ENCODE measurements around the gene OGG1.

OGG1 gene

DNA sequence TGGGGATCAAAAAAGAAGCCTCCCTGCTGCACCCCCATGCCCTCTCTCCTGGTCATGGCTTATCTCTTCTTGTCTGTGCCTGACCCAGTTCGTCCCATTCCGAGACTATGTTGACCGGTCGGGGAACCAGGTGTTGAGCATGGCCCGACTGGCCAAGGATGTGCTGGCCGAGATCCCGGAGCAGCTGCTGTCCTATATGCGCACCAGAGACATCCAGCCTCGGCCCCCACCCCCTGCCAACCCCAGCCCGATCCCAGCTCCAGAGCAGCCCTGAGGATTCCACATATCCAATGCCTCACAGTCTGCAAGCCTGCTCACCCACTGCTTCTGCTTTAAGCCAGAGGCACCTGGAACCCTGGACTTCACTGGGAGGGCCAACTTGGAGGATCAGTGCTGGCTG lies 20.3 kb upstream of the OGG1 start:
- DNase-seq = no peak

DNA sequence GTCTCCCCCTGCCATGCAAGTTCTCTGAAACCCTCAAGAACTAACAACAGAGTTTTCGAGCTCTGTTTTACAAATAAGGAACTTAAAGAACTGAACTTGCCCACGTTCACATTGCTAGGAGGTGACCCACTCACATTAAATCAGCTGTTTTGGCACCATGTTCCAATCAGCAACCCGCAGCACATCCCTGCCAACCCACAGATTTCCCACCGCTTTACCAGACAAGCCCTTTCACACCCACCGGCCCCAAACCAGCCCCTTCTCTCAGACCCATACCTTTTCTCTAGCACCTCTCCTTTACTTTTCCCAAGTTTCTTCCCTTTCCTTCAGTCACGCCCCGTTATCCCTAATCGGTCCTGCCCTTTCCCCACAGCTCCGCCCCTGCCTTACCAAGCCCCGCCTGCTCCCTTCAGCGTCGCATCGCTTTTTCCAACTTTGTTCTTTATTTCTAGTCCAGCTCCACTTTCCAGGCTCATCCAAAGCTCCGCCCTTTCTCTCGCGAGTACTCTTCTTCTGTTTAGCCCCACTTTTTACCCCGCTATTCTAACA lies 19.0 kb upstream of the OGG1 start:
- no peak for DNase-seq

DNA sequence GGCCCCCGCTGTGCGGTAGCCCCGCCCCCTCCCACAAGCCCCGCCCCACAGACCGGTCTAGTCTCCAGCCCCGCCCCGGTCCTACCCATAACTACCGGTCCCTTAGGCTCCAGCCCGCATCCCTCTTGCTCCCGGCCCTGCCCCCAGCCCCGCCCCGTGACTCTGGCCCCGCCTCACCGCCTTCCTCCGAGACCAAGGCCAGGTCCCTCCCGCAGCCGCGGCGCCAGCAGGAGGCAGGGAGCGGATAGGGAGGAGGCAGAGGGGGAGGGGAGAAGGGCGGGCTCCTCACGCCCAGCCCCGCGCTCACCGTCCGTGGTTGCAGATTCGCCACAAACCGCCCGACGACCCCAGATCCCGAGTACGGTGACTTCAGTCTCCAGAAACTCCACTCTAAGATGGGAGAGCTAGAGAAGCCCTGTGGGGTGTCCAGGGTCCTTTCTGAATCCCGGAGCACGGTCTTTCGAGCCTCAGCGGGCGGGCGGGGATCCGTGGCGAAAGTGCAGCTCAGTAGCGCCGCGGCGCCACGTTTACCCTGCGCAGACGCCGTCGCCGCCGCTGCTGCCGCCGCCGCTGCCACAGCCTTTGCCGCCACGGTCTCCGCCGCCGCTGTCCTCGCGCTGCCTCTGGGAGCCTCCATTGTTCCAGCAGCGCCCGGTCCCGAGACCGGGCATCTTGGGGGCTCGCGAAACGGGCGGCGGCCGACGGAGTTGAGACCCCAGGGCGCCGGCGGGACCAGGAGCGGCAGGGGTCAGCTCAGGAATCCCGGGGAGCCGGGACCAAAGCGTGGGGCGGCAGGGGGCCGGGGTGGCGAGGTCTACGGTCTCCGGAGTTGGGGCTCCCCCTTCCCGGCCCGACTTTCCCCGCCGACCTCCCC lies 18.3 kb upstream of the OGG1 start, which contains the start of gene BRPF1:
BRPF1 (plus strand) TSS at position 530 of the 874 bp plus-strand sequence. CDS start 2,406 bp downstream, outside the sequence.
- peak; percentile 100 for DNase-seq

DNA sequence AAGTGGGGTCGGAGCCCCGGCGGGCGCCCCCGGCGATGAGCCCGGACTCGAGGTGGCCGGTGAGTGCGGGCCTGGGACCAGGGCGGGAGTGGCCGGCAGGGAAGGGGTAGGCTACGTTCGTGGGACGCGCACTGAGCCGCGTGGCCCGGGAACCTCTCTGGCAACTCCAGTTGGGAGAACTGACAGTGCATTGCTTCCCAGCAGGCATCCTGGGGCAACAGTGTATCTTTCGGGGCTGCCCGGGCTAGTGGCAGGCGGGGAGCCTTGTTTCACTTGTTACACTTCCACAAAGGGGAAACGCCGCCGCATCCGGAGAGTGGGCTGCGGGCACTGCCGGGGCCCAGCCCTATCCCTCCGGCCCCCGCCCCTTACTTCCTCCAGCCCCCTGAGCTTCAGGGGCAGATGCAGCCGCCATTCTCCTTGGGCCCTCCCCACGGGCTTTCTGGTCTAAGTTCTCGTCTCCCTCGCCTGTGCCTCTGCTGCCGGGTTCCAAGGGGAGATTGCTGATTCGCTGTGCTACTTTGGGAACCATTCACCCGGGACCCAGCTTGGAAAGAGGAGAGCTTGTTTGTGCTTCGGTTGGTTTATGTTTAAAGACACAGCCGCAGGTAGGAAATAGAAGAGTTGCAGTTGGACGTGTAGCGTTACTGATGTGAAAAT lies 17.5 kb upstream of the OGG1 start:
- DNase-seq = peak; percentile 64

DNA sequence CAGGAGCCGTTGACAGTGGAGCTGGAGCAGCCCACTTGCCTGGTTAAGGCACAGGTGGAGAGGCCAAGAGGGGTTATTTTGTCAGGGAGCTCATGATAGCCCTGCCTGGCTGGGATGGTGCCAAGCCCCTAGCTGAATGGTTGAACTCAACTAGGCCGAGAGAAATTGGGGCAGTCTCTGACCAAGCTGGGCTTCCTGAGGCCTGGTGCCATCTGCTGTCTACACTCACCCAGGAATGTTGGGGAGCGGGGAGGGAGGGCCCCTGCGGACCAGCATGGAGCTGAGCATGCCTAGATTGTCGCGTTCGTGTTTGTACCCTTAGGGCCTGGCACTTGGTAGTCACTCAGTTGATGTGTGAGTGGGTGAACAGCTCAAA lies 17.0 kb upstream of the OGG1 start:
- no peak for DNase-seq

DNA sequence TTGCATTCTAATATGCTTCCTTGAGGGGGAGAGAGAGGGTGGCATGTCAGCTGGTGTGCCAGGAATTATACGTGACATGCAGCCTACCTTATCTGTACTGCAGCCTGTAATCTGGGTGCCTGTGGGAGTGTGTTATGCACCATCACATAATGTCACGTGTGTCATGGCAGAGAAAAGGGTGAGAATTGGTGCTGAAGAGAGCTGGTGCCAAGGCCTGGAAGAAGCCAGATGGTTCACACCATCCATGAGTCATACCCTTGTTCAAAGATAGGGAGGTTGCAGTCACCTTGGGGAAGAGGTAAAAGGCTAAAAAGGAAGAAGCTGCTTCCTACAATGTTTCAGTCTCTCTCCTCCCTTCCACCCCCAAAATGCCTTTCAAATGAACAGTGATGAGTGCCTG lies 12.9 kb upstream of the OGG1 start:
- no peak for DNase-seq

DNA sequence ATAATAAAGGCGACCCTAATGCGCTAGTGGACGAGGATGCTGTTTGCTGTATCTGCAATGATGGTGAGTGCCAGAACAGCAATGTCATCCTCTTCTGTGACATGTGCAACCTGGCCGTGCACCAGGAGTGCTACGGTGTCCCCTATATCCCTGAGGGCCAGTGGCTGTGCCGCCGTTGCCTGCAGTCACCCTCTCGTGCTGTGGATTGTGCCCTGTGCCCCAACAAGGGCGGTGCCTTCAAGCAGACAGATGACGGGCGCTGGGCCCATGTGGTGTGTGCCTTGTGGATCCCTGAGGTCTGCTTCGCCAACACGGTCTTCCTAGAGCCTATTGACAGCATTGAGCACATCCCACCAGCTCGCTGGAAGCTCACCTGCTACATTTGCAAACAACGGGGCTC lies 10.6 kb upstream of the OGG1 start:
- no peak for DNase-seq

DNA sequence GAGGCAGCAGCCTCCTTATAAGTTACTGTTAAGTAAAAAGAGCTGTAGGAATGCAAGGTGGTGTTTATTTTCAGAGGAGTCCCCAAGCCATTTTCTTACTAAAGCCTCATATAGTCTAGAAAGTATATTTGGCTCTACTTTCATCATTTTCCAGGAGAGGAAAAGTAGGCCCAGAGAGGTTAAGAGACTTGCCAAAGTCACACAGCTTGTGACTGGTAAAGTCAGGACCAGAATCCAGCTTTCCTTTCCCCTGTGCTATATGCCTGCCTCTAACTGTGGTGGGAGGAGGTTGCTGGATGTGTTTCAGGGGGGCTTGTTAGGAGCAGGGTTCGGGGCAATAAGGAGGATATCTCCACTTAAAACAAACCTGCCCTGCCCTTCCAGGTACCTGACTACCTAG lies 7.2 kb upstream of the OGG1 start:
- no peak for DNase-seq

DNA sequence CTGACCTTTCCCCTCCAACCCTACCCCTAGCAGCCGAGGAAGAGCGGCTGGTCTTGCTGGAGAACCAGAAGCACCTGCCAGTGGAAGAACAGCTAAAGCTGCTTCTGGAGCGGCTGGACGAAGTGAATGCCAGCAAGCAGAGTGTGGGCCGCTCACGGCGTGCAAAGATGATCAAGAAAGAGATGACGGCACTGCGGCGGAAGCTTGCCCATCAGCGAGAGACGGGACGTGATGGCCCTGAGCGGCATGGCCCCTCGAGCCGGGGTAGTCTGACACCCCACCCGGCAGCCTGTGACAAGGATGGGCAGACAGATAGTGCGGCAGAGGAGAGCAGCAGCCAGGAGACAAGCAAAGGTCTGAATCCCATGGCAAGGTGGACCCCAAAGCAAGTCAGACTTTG lies 6.2 kb upstream of the OGG1 start:
- no peak for DNase-seq

DNA sequence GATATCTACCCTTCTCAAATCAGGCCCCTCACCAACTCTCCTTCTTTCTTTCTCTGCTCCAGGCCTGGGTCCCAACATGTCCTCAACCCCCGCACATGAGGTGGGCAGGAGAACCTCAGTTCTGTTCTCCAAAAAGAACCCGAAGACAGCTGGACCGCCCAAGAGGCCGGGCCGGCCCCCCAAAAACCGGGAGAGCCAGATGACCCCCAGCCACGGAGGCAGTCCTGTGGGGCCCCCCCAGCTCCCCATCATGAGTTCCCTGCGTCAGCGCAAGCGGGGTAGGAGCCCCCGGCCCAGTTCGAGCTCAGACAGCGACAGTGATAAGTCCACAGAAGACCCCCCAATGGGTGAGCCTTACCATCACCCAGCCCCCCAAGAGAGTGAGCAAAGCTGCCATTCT lies 5.6 kb upstream of the OGG1 start:
- DNase-seq = no peak

DNA sequence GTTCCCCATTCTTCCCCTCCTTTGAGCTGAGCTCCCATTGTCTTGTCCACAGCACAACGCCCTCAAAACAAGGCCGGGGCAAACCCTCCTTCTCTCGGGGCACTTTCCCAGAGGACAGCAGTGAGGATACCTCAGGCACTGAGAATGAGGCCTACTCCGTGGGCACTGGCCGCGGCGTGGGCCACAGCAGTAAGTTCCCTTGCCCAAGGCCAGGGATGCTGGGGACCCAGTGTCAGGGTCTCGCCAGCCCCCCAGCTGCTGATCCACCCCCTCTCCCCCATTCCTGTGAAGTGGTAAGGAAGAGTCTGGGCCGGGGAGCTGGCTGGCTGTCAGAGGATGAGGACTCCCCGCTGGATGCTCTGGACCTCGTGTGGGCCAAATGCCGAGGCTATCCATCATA lies 4.2 kb upstream of the OGG1 start:
- no peak for DNase-seq

DNA sequence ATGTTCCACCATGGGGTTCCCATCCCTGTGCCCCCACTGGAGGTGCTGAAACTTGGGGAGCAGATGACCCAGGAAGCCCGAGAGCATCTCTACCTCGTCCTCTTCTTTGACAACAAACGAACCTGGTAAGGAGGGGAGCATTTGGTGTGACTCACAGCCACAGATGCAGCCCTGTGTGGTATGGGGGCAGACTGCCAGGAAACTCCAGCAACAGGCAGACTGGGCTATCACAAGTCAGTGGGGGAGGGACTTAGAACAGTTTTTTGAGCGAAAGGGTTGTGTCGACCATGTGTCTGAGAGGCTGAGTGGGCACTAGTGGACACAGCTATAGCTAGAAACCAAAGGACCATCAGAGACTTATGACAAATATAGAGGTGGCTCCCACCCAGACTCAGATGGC lies 3.4 kb upstream of the OGG1 start:
- no peak for DNase-seq

DNA sequence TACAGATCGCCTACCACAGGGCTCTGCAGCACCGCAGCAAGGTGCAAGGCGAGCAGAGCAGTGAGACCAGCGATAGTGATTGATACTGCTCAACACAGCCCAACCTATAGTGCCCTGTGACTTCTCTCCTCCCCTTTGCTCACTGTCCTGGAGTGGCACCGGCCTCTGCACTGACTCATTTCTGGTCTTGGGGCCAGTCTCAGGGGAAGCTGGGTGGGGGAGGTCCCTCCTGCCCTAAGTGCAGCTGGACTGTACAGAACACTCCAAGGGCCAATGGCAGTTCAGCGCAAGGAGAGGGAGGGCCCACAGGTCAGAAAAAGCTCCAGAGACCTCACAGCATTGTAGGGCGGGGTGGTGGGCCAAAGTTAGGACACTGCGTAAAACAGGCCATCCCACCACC lies 2.5 kb upstream of the OGG1 start:
- no peak for DNase-seq

DNA sequence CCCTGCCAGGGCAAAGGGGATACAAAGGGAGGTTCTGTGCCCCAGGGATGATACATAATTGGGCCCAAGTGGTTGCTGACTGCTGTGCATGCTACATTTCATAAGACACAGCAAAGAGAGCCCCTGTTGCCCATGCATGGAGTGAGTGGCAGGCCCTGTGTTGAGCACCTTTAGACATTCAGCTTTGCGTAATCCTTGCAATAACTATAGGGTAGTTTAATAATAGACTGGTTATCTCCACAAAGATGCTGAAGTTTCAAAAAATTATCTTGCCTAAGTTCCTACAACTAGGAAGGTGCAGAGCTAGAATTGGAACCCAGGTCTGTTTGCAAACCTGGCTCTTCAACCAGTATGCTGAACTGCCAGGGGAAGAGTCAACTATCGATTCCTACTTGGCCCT lies 1.7 kb upstream of the OGG1 start:
- DNase-seq = no peak

DNA sequence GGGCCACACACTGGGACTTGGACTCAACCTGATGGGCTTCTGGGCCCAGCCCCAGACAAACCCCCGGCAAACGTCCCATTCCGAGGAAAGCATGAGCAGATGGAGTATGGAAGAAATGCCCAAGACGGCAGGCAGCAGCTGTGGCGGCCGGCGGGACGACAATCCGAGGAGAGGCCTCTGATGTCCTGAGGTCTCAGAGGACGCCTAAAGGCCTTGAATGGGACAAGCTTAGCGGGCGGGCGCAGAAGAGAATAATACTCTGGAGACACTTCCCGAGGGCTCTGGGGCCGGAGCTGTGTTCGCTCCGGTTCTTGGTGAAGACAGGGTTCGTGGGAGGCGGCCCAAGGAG lies 482 bp upstream of the OGG1 start:
- no peak for DNase-seq

DNA sequence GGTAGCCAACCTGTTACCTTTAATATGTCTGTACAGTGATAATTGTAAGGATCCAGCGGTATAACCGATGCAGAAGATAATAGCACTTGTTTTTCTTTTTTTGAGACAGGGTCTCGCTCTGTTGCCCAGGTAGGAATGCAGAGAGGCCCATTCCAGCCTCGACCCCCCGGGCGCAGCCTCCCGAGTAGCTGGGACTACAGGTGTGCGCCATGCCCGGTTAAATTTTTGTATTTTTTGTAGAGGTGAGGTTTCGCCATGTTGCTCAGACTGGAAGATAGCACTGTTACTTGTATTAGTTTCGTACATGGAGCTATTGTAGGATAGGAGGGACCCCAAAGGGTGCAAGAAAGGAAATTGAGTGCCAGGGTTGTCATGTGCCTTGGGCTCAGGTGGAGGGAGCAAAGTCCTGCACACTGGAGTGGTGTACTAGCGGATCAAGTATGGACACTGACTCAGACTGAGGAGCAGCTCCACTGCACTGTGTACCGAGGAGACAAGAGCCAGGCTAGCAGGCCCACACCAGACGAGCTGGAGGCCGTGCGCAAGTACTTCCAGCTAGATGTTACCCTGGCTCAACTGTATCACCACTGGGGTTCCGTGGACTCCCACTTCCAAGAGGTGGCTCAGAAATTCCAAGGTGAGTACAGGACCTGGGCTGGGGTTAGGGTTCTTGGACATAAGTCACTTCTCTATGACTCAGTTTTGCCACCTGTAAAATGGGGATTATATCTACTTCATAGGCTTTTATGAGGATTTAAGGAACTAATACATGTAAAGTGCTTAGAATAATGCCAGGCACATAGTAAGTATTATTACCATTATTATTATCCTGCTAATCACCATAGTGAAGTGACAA lies 1.0 kb downstream of the OGG1 start:
- DNase-seq = no peak

DNA sequence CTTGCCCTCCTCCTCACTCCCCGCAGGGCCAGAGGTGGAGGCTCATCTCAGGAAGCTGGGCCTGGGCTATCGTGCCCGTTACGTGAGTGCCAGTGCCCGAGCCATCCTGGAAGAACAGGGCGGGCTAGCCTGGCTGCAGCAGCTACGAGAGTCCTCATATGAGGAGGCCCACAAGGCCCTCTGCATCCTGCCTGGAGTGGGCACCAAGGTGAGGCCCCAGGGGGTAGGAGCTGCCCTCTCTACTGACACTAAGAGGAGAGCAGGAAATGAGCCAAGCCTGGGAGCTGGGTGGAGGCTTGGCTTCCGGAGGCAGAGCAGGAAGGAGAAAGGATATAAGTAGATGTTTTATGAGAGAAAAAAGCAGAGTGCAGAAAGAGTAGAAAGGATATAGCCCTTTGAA lies 4.9 kb downstream of the OGG1 start:
- DNase-seq = no peak

DNA sequence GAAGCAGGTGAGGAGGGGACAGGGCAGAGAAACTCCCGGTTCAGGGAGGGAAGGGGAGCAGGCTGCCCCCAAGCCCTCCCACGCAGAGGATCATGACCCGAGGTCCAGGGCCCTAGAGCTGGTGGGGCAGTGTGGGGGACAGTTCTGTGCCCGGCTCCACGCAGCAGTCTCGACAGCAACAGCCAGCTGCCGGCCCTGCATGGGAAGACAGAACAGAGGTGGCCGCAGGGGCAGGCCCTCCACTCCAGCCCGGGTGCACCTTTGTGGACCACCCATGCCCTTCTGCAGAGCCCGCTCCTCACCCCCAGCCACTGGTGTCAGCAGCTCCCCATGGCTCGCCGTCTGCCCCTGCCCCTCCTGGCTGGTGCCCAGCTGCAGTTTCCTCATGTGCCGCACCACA lies 7.7 kb downstream of the OGG1 start:
- DNase-seq = no peak

DNA sequence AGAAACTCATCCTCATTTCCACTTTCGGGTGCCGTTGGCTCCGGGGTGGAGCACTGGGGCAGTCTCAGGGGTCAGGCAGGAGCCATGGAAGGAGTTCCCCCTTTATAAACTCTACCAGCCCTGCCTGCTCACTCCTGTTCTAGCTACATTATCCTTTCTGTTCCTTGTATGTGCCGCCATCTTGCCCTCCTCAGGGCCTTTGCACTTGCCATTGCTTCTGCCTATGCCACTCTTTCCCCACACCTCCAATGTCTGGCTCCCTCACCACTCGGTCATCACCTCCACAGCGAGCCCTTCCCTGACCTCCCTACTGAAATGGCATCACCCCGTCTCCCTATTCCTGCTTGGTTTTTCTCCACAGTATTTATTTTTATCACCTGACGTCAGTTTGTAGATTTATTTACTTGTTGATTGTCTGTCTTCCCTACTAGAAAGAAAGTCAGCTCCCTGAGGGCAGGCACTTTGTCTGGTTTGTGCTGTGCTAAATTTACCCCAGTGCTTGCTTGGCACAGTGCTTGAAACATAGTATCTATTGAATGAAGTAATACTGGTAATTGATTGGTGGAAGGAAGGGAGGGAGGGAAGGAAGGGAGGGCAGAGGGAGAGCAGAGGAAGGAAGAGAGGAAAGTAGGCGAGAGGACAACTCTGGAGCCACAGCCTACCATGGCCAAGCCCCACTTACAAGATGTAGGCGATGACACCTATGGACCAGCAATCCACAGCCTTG lies 11.2 kb downstream of the OGG1 start:
- DNase-seq = no peak

DNA sequence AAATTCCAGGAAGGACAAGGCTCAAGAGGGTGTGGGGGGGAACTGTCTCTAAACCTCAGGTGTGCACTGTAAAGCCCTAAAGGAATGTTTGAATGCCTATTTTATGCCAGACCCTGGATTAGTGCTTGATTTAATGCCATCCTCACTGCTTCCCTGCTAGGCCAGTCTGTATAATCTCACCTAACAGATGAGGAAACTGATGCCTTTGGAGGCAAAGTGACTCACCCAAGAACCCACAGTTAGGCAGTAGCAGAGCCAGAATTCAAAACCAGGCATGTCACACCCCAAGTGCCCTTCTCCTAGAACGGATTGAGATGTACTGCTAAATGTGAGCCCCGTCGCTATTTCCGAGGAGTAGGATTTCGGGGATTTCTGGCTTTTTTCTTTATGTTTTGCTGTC lies 12.2 kb downstream of the OGG1 start:
- no peak for DNase-seq

DNA sequence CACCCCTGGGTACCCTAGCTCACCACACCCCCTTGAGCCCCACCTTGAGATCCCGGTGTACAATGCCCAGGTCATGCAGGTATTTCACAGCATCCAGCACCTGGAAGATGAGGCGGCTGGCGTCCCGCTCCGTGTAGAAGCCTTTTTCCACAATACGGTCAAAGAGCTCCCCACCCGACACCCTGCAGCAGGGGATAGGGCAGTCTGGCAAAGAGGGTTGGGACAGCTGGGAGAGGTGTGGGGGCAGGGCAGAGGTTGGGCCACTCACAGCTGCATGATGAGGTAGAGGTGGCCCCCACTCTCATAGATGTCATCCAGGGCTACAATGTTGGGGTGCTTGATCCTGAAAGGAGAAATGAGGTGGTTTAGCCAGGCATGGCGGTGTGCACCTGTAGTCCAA lies 13.1 kb downstream of the OGG1 start:
- DNase-seq = no peak

DNA sequence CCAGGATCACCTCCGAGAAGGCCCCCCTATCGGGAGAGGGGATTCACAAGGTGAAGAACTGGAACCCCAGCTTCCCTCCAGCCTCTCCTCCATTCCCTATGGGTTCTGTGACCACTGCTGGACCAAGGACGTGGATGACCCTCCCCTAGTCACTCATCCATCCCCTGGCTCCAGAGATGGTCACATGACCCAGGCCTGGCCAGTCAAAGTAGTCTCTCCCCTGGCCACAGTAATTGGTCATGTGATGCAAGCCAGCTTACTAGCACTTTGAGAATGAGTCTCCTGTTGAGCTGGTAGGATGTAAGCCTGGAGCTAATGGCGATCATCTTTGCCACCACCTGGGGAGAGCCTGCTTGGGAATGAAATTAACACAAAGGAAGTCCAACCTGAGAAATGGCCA lies 16.1 kb downstream of the OGG1 start:
- DNase-seq = no peak

DNA sequence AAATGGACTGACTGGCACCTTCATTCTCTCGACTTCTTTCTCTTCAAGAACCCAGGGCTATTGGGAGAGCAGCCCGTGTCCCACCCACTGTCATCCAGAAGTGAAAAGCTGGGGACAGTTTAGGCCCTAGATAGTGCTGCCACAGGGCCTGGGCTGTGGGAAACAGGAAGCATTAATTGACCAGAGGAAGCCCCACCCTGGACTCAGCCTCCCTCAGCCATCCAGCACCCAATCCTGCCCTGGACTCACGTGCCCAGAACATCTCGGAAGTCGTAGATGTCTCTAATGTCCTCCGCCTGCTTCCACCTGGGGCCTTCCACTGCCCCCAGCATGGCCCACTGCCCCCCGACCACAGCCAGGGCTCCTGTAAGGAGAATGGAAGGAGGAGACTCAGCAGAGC lies 17.7 kb downstream of the OGG1 start:
- DNase-seq = no peak
